ENCODE measurements around the gene COX7A2. TPM values are rescaled to one million over a fixed set of nuclear protein-coding genes. Genes with fewer than 3 reads are reported as not detected.
A peak's percentile ranks its signal among the peaks of the same experiment; 100 is the strongest.

The COX7A2 gene
- total RNA-seq, 2 donors from 2014 or later: 311 to 325 TPM

GRCh38 chr6:75281653-75282052 lies 38.1 kb upstream of the COX7A2 start:
- H3K27ac Mint-ChIP-seq: peak overlapping the region; percentile 86
- no peak for ATAC-seq (replicated peaks in 1 of 2)
- no peak for DNase-seq
- H3K4me3 Mint-ChIP-seq: peak overlapping the region; percentile 79 to 90
- H3K27me3 Mint-ChIP-seq (ENCODE audit: low read depth): no peaks in the 10 kb centered on the region
- H3K9me3 Mint-ChIP-seq: no peaks in the 10 kb centered on the region
- H3K36me3 Mint-ChIP-seq (ENCODE audit: insufficient read depth in 2 of 2): peaks cover 2 to 5% of the 10 kb centered on the region in 2 donors
- peaks cover 51% of the 10 kb centered on the region for H3K4me1 Mint-ChIP-seq (ENCODE audit: low read depth)

GRCh38 chr6:75280131-75280855 lies 36.7 kb upstream of the COX7A2 start:
- H3K27me3 Mint-ChIP-seq (ENCODE audit: low read depth): no peaks in the 10 kb centered on the region
- ATAC-seq (replicated peaks in 1 of 2): no peak
- H3K27ac Mint-ChIP-seq: peak overlapping the region; percentile 9
- no peaks in the 10 kb centered on the region for H3K9me3 Mint-ChIP-seq
- H3K36me3 Mint-ChIP-seq (ENCODE audit: insufficient read depth in 2 of 2): peaks cover 6 to 7% of the 10 kb centered on the region in 2 donors
- peaks cover 64% of the 10 kb centered on the region for H3K4me1 Mint-ChIP-seq (ENCODE audit: low read depth)
- no peak for DNase-seq
- H3K4me3 Mint-ChIP-seq: peak overlapping the region; percentile 31 to 64

- Mint-ChIP-seq H3K4me3 (peak overlapping the region; percentile 51 to 54), H3K4me1 (ENCODE audit: low read depth) (peaks cover 73% of the 10 kb centered on the region), H3K36me3 (ENCODE audit: insufficient read depth in 2 of 2) (peaks cover 10 to 11% of the 10 kb centered on the region in 2 donors), H3K27ac (peak overlapping the region; percentile 91), H3K9me3 (peaks cover 0 to 3% of the 10 kb centered on the region in 2 donors), H3K27me3 (ENCODE audit: low read depth) (no peaks in the 10 kb centered on the region)
- no peak for ATAC-seq (replicated peaks in 1 of 2)
- DNase-seq: no peak
Measured at GRCh38 chr6:75279418-75279817, 35.8 kb upstream of the COX7A2 start.

- ATAC-seq (replicated peaks in 1 of 2) (peak; percentile 55 to 74), DNase-seq (no peak)
- Mint-ChIP-seq H3K36me3 (ENCODE audit: insufficient read depth in 2 of 2) (peaks cover 11 to 13% of the 10 kb centered on the region in 2 donors), H3K27me3 (ENCODE audit: low read depth) (no peaks in the 10 kb centered on the region), H3K4me3 (peak overlapping the region; percentile 20 to 78), H3K9me3 (peaks cover 0 to 3% of the 10 kb centered on the region in 2 donors), H3K27ac (peak overlapping the region; percentile 85), H3K4me1 (ENCODE audit: low read depth) (peaks cover 82% of the 10 kb centered on the region)
Measured at GRCh38 chr6:75278474-75279077, 35.0 kb upstream of the COX7A2 start.

- DNase-seq: no peak
- H3K27me3 Mint-ChIP-seq (ENCODE audit: low read depth): no peaks in the 10 kb centered on the region
- ATAC-seq (replicated peaks in 1 of 2): peak; percentile 57 to 61
- peaks cover 64% of the 10 kb centered on the region for H3K4me1 Mint-ChIP-seq (ENCODE audit: low read depth)
- peaks cover 14 to 32% of the 10 kb centered on the region in 2 donors for H3K36me3 Mint-ChIP-seq (ENCODE audit: insufficient read depth in 2 of 2)
- H3K9me3 Mint-ChIP-seq: peaks cover 0 to 3% of the 10 kb centered on the region in 2 donors
- peak overlapping the region in 1 of 2 donors; percentile 5 for H3K4me3 Mint-ChIP-seq
- peak overlapping the region; percentile 6 for H3K27ac Mint-ChIP-seq
Measured at GRCh38 chr6:75275067-75275466, 31.5 kb upstream of the COX7A2 start.

- Mint-ChIP-seq H3K36me3 (ENCODE audit: insufficient read depth in 2 of 2) (peaks cover 12 to 32% of the 10 kb centered on the region in 2 donors), H3K27me3 (ENCODE audit: low read depth) (no peaks in the 10 kb centered on the region), H3K4me1 (ENCODE audit: low read depth) (peaks cover 57% of the 10 kb centered on the region), H3K9me3 (peaks cover 0 to 3% of the 10 kb centered on the region in 2 donors), H3K4me3 (no peak overlapping the region), H3K27ac (peak overlapping the region; percentile 45)
- ATAC-seq (replicated peaks in 1 of 2) (no peak), DNase-seq (no peak)
Measured at GRCh38 chr6:75273009-75273408, 29.4 kb upstream of the COX7A2 start.

- ATAC-seq (replicated peaks in 1 of 2): no peak
- peaks cover 59% of the 10 kb centered on the region for H3K4me1 Mint-ChIP-seq (ENCODE audit: low read depth)
- H3K9me3 Mint-ChIP-seq: peaks cover 0 to 3% of the 10 kb centered on the region in 2 donors
- H3K27ac Mint-ChIP-seq: peak overlapping the region; percentile 71
- peak in 1 of 2 donors; percentile 11 for DNase-seq
- H3K4me3 Mint-ChIP-seq: no peak overlapping the region
- peaks cover 12 to 32% of the 10 kb centered on the region in 2 donors for H3K36me3 Mint-ChIP-seq (ENCODE audit: insufficient read depth in 2 of 2)
- H3K27me3 Mint-ChIP-seq (ENCODE audit: low read depth): no peaks in the 10 kb centered on the region
Measured at GRCh38 chr6:75272145-75272840, 28.7 kb upstream of the COX7A2 start.

- ATAC-seq (replicated peaks in 1 of 2) (peak in 1 of 2 donors; percentile 43), DNase-seq (no peak)
- peak overlapping the region; percentile 86 for H3K27ac Mint-ChIP-seq
- H3K4me1 Mint-ChIP-seq (ENCODE audit: low read depth): peaks cover 30% of the 10 kb centered on the region
- peak overlapping the region in 1 of 2 donors; percentile 46 for H3K4me3 Mint-ChIP-seq
- H3K36me3 Mint-ChIP-seq (ENCODE audit: insufficient read depth in 2 of 2): peaks cover 2 to 22% of the 10 kb centered on the region in 2 donors
- no peaks in the 10 kb centered on the region for H3K9me3 Mint-ChIP-seq
- no peaks in the 10 kb centered on the region for H3K27me3 Mint-ChIP-seq (ENCODE audit: low read depth)
Measured at GRCh38 chr6:75268988-75269354, 25.4 kb upstream of the COX7A2 start.

GRCh38 chr6:75268121-75268987 lies 24.8 kb upstream of the COX7A2 start:
- ATAC-seq (replicated peaks in 1 of 2) (peak; percentile 66 to 87), DNase-seq (peak in 1 of 2 donors; percentile 11)
- H3K27ac Mint-ChIP-seq: peak overlapping the region; percentile 30
- peaks cover 2 to 19% of the 10 kb centered on the region in 2 donors for H3K36me3 Mint-ChIP-seq (ENCODE audit: insufficient read depth in 2 of 2)
- no peaks in the 10 kb centered on the region for H3K9me3 Mint-ChIP-seq
- peak overlapping the region in 1 of 2 donors; percentile 3 for H3K4me3 Mint-ChIP-seq
- H3K27me3 Mint-ChIP-seq (ENCODE audit: low read depth): no peaks in the 10 kb centered on the region
- peaks cover 25% of the 10 kb centered on the region for H3K4me1 Mint-ChIP-seq (ENCODE audit: low read depth)

GRCh38 chr6:75267461-75267860 lies 23.9 kb upstream of the COX7A2 start:
- H3K4me1 Mint-ChIP-seq (ENCODE audit: low read depth): peaks cover 25% of the 10 kb centered on the region
- peak overlapping the region; percentile 51 for H3K27ac Mint-ChIP-seq
- no peaks in the 10 kb centered on the region for H3K9me3 Mint-ChIP-seq
- no peak overlapping the region for H3K4me3 Mint-ChIP-seq
- H3K27me3 Mint-ChIP-seq (ENCODE audit: low read depth): no peaks in the 10 kb centered on the region
- ATAC-seq (replicated peaks in 1 of 2): no peak
- DNase-seq: no peak
- H3K36me3 Mint-ChIP-seq (ENCODE audit: insufficient read depth in 2 of 2): peaks cover 7 to 14% of the 10 kb centered on the region in 2 donors

- no peaks in the 10 kb centered on the region for H3K27me3 Mint-ChIP-seq (ENCODE audit: low read depth)
- no peak overlapping the region for H3K27ac Mint-ChIP-seq
- H3K4me3 Mint-ChIP-seq: no peak overlapping the region
- H3K9me3 Mint-ChIP-seq: no peaks in the 10 kb centered on the region
- ATAC-seq (replicated peaks in 1 of 2): peak in 1 of 2 donors; percentile 50
- H3K4me1 Mint-ChIP-seq (ENCODE audit: low read depth): peaks cover 23% of the 10 kb centered on the region
- H3K36me3 Mint-ChIP-seq (ENCODE audit: insufficient read depth in 2 of 2): peaks cover 6 to 8% of the 10 kb centered on the region in 2 donors
- DNase-seq: no peak
Measured at GRCh38 chr6:75266716-75267291, 23.2 kb upstream of the COX7A2 start.

- H3K4me1 Mint-ChIP-seq (ENCODE audit: low read depth): peaks cover 9% of the 10 kb centered on the region
- H3K27ac Mint-ChIP-seq: peak overlapping the region; percentile 92
- H3K4me3 Mint-ChIP-seq: no peak overlapping the region
- H3K27me3 Mint-ChIP-seq (ENCODE audit: low read depth): no peaks in the 10 kb centered on the region
- H3K9me3 Mint-ChIP-seq: no peaks in the 10 kb centered on the region
- H3K36me3 Mint-ChIP-seq (ENCODE audit: insufficient read depth in 2 of 2): peaks cover 4 to 10% of the 10 kb centered on the region in 2 donors
- DNase-seq (no peak), ATAC-seq (replicated peaks in 1 of 2) (no peak)
Measured at GRCh38 chr6:75263401-75263750, 19.8 kb upstream of the COX7A2 start.

Measured in activated T-cell treated with anti-CD3 and anti-CD28 coated beads, Interleukin-2, amount 50 U/mL, for 72 hours (primary cell).